ENCODE measurements around the gene NTM.

NTM gene

DNA sequence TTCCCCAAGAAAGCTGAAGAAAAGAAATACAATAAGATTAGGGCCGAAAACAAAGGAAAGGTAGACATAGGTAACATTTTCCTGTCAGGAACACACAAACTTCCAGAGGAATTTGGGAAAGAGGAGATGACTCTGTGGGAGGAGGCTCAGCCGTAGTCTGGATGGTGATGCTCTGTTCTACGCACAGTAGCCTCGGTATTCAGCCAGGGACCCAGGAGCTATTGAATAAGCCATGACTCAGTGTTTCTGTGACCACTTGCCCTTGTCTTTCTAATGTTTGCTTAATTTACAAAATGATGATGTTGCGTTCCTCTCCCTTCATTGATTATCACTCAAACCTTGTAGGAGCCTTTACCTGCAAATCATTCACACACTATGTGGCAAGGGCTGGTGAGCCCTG is 745.0 kb downstream of the NTM start:
- no peak for TF ChIP-seq CTCF (IDR thresholded peaks at IDR 0.05; ENCODE audit: poor library complexity, severe bottlenecking)
- Histone ChIP-seq H3K27me3 (ENCODE audit: insufficient read depth, poor library complexity, severe bottlenecking) (no peaks in the 10 kb centered on the region), H3K4me3 (ENCODE audit: severe bottlenecking) (no peak overlapping the region), H3K9me3 (ENCODE audit: severe bottlenecking) (no peaks in the 10 kb centered on the region), H3K27ac (ENCODE audit: poor library complexity, severe bottlenecking) (no peak overlapping the region), H3K36me3 (ENCODE audit: low read depth) (no peaks in the 10 kb centered on the region), H3K4me1 (ENCODE audit: insufficient read depth, poor library complexity, severe bottlenecking) (peaks cover 17% of the 10 kb centered on the region)
- DNase-seq (ENCODE audit: low spot score): no peak
- no peak for ATAC-seq (ENCODE audit: low read depth)

GRCh38 chr11:132116516-132116915 is 746.1 kb downstream of the NTM start:
- no peaks in the 10 kb centered on the region for H3K36me3 ChIP-seq (ENCODE audit: low read depth)
- no peaks in the 10 kb centered on the region for H3K9me3 ChIP-seq (ENCODE audit: severe bottlenecking)
- TF ChIP-seq CTCF (IDR thresholded peaks at IDR 0.05; ENCODE audit: poor library complexity, severe bottlenecking): no peak
- H3K27ac ChIP-seq (ENCODE audit: poor library complexity, severe bottlenecking): no peak overlapping the region
- DNase-seq (ENCODE audit: low spot score): no peak
- no peak for ATAC-seq (ENCODE audit: low read depth)
- H3K4me3 ChIP-seq (ENCODE audit: severe bottlenecking): no peak overlapping the region
- peaks cover 13% of the 10 kb centered on the region for H3K4me1 ChIP-seq (ENCODE audit: insufficient read depth, poor library complexity, severe bottlenecking)
- no peaks in the 10 kb centered on the region for H3K27me3 ChIP-seq (ENCODE audit: insufficient read depth, poor library complexity, severe bottlenecking)

DNA sequence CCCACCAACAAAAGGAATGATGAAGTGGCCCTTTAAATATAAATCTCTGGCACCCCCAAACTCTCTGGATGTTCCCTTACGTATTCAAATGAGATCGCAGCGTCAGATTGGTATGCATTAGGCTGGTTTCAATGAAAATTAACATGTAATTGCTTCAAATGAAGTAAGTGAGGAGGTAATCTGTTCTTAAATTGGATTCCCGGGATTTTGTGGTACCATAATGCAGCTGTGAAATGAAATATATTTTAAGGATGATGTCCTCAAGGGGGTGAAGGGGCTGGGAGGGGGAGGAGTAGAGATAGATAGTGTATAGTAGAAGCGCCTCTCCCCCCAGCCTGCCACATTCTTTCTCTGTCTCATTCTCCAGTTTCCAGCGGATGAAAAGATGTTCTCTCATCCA is 748.2 kb downstream of the NTM start:
- no peak for ATAC-seq (ENCODE audit: low read depth)
- Histone ChIP-seq H3K27me3 (ENCODE audit: insufficient read depth, poor library complexity, severe bottlenecking) (no peaks in the 10 kb centered on the region), H3K4me3 (ENCODE audit: severe bottlenecking) (no peak overlapping the region), H3K36me3 (ENCODE audit: low read depth) (no peaks in the 10 kb centered on the region), H3K27ac (ENCODE audit: poor library complexity, severe bottlenecking) (no peak overlapping the region), H3K9me3 (ENCODE audit: severe bottlenecking) (no peaks in the 10 kb centered on the region), H3K4me1 (ENCODE audit: insufficient read depth, poor library complexity, severe bottlenecking) (peaks cover 7% of the 10 kb centered on the region)
- DNase-seq (ENCODE audit: low spot score): no peak
- TF ChIP-seq CTCF (IDR thresholded peaks at IDR 0.05; ENCODE audit: poor library complexity, severe bottlenecking): no peak

DNA sequence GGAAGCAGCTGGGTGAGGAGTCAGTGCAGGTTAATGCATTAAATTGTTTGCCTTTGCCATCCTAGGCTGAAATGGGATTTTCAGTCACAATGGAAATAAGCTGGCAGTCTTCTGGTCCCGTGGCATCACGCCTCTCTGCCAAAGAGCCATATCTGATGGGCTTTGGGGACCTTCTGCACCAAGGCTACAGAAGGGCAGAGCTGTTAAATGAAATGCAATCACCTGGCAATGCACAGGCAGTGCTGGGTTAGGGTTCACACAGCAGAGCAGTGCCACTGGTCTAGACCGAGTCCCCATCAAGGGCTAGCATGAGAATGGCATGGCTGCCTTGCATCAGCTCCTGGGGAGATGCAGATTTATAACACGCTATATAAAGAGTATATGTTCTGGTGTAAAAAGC is 749.2 kb downstream of the NTM start:
- Histone ChIP-seq H3K27me3 (ENCODE audit: insufficient read depth, poor library complexity, severe bottlenecking) (no peaks in the 10 kb centered on the region), H3K4me1 (ENCODE audit: insufficient read depth, poor library complexity, severe bottlenecking) (peaks cover 7% of the 10 kb centered on the region), H3K4me3 (ENCODE audit: severe bottlenecking) (no peak overlapping the region), H3K9me3 (ENCODE audit: severe bottlenecking) (no peaks in the 10 kb centered on the region), H3K27ac (ENCODE audit: poor library complexity, severe bottlenecking) (no peak overlapping the region), H3K36me3 (ENCODE audit: low read depth) (no peaks in the 10 kb centered on the region)
- ATAC-seq (ENCODE audit: low read depth): no peak
- no peak for DNase-seq (ENCODE audit: low spot score)
- no peak for TF ChIP-seq CTCF (IDR thresholded peaks at IDR 0.05; ENCODE audit: poor library complexity, severe bottlenecking)

DNA sequence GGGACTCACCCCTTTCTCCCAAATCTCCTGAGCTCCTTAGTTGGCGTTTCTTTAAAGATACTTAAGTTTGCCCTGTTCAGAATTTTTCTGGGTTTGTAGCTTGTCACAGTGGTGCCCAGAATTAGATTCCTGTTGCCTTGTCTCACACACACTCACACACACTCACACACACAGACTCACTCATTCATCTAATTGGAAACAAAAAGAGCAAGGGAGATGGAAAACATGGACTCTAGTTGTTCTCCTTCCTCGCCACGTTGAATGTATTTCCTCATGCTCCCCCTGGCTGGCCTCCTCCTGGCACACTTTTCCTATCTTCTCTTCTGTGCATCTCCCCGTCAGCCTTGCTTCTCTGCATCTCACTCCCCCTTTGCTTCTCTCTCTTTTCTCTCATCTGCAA is 752.3 kb downstream of the NTM start:
- DNase-seq (ENCODE audit: low spot score) (no peak), ATAC-seq (ENCODE audit: low read depth) (no peak)
- Histone ChIP-seq H3K4me3 (ENCODE audit: severe bottlenecking) (no peak overlapping the region), H3K27ac (ENCODE audit: poor library complexity, severe bottlenecking) (no peak overlapping the region), H3K4me1 (ENCODE audit: insufficient read depth, poor library complexity, severe bottlenecking) (peaks cover 7% of the 10 kb centered on the region), H3K9me3 (ENCODE audit: severe bottlenecking) (no peaks in the 10 kb centered on the region), H3K27me3 (ENCODE audit: insufficient read depth, poor library complexity, severe bottlenecking) (no peaks in the 10 kb centered on the region), H3K36me3 (ENCODE audit: low read depth) (no peaks in the 10 kb centered on the region)
- no peak for TF ChIP-seq CTCF (IDR thresholded peaks at IDR 0.05; ENCODE audit: poor library complexity, severe bottlenecking)
